ENCODE measurements around the gene PDE4D. TPM values are rescaled to one million over a fixed set of nuclear protein-coding genes. Genes with fewer than 3 reads are reported as not detected.
"Not testable (repeated sequence)": the region's sequence is repeated elsewhere in the genome, so short reads cannot be mapped to it uniquely, and the experiment has no call there.

The PDE4D gene
- total RNA-seq, 1 donor from 2014 or later = 2.3 TPM

DNA sequence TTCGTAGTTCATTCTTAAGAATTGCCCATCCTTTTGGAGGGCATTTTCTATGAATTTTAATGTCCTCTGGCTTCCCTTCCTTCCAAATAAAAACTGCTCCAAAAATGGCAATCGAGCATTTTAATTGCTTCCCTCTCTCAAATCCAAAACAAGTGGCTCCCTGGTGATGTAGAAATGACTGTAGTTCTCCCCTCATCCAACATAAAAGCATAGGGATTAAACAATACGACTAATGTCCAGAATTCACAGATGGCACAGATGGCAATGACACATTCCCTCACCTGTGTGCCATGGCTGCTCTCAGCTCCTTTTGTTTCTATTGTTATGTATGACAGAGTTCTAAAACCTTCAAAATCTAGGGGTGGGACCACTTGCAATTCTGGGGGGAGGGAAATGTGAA, 893.3 kb downstream of the PDE4D start:
- H3K36me3 Mint-ChIP-seq = no peaks in the 10 kb centered on the region
- H3K9me3 Mint-ChIP-seq = no peaks in the 10 kb centered on the region
- Histone ChIP-seq H2AFZ (replicated peaks) (no peak overlapping the region), H4K20me1 (ENCODE audit: low read depth) (no peaks in the 10 kb centered on the region), H3K4me3 (no peak overlapping the region), H3K27me3 (no peaks in the 10 kb centered on the region), H3F3A (ENCODE audit: low read depth) (no peaks in the 10 kb centered on the region), H3K27ac (no peak overlapping the region), H3K79me2 (ENCODE audit: low read depth) (no peaks in the 10 kb centered on the region), H3K9me3 (ENCODE audit: low read depth) (no peaks in the 10 kb centered on the region), H3K9ac (no peak overlapping the region), H3K4me2 (no peak overlapping the region), H3K4me1 (peaks cover 19% of the 10 kb centered on the region), H3K36me3 (no peaks in the 10 kb centered on the region)
- no peaks in the 10 kb centered on the region for H3K27me3 Mint-ChIP-seq (ENCODE audit: insufficient read depth, low read depth)
- H3K4me3 Mint-ChIP-seq = no peak overlapping the region
- no peak for DNase-seq (ENCODE audit: low spot score)
- H3K27ac Mint-ChIP-seq = peak overlapping the region; percentile 55
- H3K4me1 Mint-ChIP-seq = peaks cover 24% of the 10 kb centered on the region
- TF ChIP-seq EZH2 (IDR thresholded peaks at IDR 0.05) = no peak
- TF ChIP-seq EZH2phosphoT487 (IDR thresholded peaks at IDR 0.05) = no peak
- TF ChIP-seq, protein P1, sequence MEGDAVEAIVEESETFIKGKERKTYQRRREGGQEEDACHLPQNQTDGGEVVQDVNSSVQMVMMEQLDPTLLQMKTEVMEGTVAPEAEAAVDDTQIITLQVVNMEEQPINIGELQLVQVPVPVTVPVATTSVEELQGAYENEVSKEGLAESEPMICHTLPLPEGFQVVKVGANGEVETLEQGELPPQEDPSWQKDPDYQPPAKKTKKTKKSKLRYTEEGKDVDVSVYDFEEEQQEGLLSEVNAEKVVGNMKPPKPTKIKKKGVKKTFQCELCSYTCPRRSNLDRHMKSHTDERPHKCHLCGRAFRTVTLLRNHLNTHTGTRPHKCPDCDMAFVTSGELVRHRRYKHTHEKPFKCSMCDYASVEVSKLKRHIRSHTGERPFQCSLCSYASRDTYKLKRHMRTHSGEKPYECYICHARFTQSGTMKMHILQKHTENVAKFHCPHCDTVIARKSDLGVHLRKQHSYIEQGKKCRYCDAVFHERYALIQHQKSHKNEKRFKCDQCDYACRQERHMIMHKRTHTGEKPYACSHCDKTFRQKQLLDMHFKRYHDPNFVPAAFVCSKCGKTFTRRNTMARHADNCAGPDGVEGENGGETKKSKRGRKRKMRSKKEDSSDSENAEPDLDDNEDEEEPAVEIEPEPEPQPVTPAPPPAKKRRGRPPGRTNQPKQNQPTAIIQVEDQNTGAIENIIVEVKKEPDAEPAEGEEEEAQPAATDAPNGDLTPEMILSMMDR (IDR thresholded peaks at IDR 0.05) = no peak

DNA sequence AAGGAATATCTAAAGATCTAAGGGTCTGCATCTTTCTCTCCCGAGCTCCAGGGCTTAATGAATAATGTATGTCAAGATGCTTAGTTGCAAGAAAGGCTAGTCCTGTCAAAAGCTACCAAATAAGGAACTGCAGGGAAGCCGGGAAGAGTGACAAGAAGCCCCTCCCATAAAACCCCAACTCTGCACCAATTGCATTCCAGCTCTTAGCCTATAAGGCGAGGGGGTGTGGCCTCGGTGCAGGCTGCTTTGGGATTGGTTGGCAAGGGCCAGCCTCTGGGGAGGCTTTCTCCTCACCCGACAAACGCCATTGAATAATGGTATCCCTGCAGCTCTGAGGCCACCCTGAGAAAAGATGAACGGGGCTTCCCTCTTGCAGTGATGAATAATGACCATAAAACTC, 893.7 kb downstream of the PDE4D start:
- H3K4me3 ChIP-seq = no peak overlapping the region
- no peaks in the 10 kb centered on the region for H3K27me3 ChIP-seq
- no peaks in the 10 kb centered on the region for H4K20me1 ChIP-seq (ENCODE audit: low read depth)
- H2AFZ ChIP-seq (replicated peaks) = no peak overlapping the region
- H3K4me2 ChIP-seq = no peak overlapping the region
- Mint-ChIP-seq H3K27ac (peak overlapping the region; percentile 94), H3K4me1 (peaks cover 24% of the 10 kb centered on the region), H3K36me3 (no peaks in the 10 kb centered on the region), H3K4me3 (peak overlapping the region; percentile 41), H3K27me3 (ENCODE audit: insufficient read depth, low read depth) (no peaks in the 10 kb centered on the region), H3K9me3 (no peaks in the 10 kb centered on the region)
- no peaks in the 10 kb centered on the region for H3K36me3 ChIP-seq
- H3K27ac ChIP-seq = no peak overlapping the region
- H3K9me3 ChIP-seq (ENCODE audit: low read depth) = no peaks in the 10 kb centered on the region
- peaks cover 19% of the 10 kb centered on the region for H3K4me1 ChIP-seq
- TF ChIP-seq EZH2phosphoT487 (IDR thresholded peaks at IDR 0.05) = no peak
- TF ChIP-seq EZH2 (IDR thresholded peaks at IDR 0.05) = no peak
- TF ChIP-seq, protein P1 (IDR thresholded peaks at IDR 0.05) = no peak
- no peak overlapping the region for H3K9ac ChIP-seq
- no peaks in the 10 kb centered on the region for H3F3A ChIP-seq (ENCODE audit: low read depth)
- peak; percentile 29 for DNase-seq (ENCODE audit: low spot score)
- no peaks in the 10 kb centered on the region for H3K79me2 ChIP-seq (ENCODE audit: low read depth)

DNA sequence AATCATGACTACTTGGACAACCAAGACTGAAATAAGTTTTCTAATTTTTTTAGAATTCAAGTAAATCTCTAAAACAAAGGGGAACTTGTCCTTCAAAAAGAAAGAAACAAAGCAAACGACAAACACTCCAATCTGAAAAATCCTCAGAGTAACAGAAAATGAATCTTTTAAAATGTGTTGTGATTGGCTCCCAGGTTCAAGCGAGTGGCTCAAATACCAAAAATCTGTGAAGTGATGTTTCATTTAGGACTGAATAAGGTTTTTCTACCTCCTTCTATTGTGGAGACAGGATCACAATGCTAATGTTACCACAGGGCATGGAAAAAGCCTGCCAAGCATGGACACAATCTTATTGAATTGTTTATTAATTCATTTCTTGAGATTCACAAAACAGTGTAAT, 895.0 kb downstream of the PDE4D start:
- Histone ChIP-seq H3K27ac (no peak overlapping the region), H3K27me3 (no peaks in the 10 kb centered on the region), H3K4me2 (no peak overlapping the region), H2AFZ (replicated peaks) (no peak overlapping the region), H3K9ac (no peak overlapping the region), H3K79me2 (ENCODE audit: low read depth) (no peaks in the 10 kb centered on the region), H3K4me1 (peaks cover 24% of the 10 kb centered on the region), H3F3A (ENCODE audit: low read depth) (no peaks in the 10 kb centered on the region), H3K9me3 (ENCODE audit: low read depth) (no peaks in the 10 kb centered on the region), H3K4me3 (no peak overlapping the region), H3K36me3 (no peaks in the 10 kb centered on the region), H4K20me1 (ENCODE audit: low read depth) (no peaks in the 10 kb centered on the region)
- Mint-ChIP-seq H3K4me3 (peak overlapping the region; percentile 70), H3K27me3 (ENCODE audit: insufficient read depth, low read depth) (no peaks in the 10 kb centered on the region), H3K36me3 (no peaks in the 10 kb centered on the region), H3K27ac (peak overlapping the region; percentile 42), H3K9me3 (no peaks in the 10 kb centered on the region), H3K4me1 (peaks cover 21% of the 10 kb centered on the region)
- DNase-seq (ENCODE audit: low spot score) = no peak
- TF ChIP-seq, protein P1 (IDR thresholded peaks at IDR 0.05) = no peak
- TF ChIP-seq EZH2 (IDR thresholded peaks at IDR 0.05) (no peak), EZH2phosphoT487 (IDR thresholded peaks at IDR 0.05) (no peak)

GRCh38 chr5:58995779-58996178, 897.7 kb downstream of the PDE4D start:
- H3K9me3 ChIP-seq (ENCODE audit: low read depth); H3K4me1 Mint-ChIP-seq; H3K27ac ChIP-seq; H3K9me3 Mint-ChIP-seq; H3K27ac Mint-ChIP-seq; H3K27me3 Mint-ChIP-seq (ENCODE audit: insufficient read depth, low read depth); H3K4me2 ChIP-seq; H3K36me3 Mint-ChIP-seq; H3K36me3 ChIP-seq; H3K79me2 ChIP-seq (ENCODE audit: low read depth); H3F3A ChIP-seq (ENCODE audit: low read depth); H3K9ac ChIP-seq; H3K4me3 Mint-ChIP-seq; H3K27me3 ChIP-seq; H2AFZ ChIP-seq (replicated peaks); H3K4me3 ChIP-seq; DNase-seq (ENCODE audit: low spot score); H4K20me1 ChIP-seq (ENCODE audit: low read depth): not testable (repeated sequence)
- H3K4me1 ChIP-seq = peaks cover 24% of the 10 kb centered on the region

Measured in neural progenitor cell (in vitro differentiated cells).